GM19238 (cell line): ENCODE results near the gene CA11.

Source experiments
- DNase-seq: peaks from one replicate; pipeline ENCODE4 v3.0.0; 2011; ENCODE audit warnings: low spot score; ENCODE audit not compliant: insufficient read length

The CA11 gene

GRCh38 chr19:48614436-48615230, 31.4 kb downstream of the CA11 start, which contains the start of gene FAM83E:
Gene FAM83E (minus strand): TSS chr19:48615076. CDS start chr19:48613372, 1,704 bp downstream.
- no peak for DNase-seq

DNA sequence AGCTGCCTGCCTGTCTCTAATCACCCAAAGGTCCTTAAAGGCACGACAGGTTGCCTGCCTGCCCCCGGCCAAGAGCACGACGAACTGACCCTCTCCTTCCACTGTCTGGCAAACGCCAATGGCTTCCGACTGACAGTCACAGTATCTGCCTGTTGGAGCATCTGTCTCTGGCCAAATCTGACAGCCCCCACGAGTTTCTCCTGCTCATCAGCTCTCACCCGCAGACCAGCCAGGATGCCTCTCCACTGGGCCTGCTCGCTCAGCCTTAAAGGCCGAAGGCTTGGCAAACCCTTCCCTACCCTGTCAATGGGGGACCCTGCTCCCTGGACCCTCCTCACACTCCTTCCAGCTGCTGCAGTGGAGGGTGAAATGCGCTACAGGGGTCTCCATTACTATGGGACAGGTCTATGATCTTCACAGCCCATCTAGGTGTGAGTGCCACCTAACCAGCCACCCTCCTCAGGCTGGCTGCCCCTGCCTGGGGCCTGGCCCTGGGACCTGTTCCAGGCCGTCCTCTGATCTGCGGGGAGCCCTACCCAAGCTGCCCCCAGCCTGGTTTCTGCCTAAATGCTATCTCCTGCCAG, 32.0 kb downstream of the CA11 start:
- no peak for DNase-seq

DNA sequence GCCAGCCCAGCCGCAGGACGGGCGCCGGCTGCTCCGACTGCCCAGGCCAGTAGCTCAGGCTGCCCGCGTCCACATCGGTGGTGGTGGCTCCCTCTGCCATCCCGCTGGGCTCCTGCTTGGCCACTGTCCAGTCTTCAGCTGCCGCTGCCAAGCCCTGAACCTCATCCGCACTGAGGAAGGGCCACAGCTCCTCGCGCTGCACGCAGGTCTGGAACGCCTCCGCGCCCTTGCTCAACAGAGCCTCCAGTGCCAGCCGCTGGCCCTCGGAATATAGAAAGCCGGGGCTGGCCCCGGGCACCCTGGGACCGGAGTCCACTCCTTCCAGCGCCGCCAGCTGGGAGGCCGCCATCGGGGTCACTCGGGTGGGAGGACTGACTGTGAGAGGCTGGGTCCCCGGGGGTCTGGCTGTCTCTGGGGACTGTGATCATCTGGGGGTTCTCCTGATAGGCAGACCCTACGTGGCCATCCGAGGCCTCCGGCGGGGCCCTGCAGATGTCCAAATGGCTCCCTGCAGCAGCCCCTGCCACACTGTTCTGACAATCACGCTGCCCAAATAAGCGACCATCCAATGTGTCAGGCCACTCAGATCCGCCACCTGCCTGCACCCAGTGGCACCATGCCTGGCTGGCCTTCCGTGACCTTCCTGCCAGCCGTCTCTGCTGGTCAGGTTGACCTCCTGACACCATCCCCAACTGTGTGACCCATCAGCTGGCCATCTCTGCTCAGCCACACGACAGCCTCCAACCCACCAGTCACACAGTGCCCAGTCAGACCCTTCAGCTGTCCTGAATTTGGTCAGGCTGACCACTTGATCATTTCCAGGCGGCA, 32.7 kb downstream of the CA11 start:
- no peak for DNase-seq

DNA sequence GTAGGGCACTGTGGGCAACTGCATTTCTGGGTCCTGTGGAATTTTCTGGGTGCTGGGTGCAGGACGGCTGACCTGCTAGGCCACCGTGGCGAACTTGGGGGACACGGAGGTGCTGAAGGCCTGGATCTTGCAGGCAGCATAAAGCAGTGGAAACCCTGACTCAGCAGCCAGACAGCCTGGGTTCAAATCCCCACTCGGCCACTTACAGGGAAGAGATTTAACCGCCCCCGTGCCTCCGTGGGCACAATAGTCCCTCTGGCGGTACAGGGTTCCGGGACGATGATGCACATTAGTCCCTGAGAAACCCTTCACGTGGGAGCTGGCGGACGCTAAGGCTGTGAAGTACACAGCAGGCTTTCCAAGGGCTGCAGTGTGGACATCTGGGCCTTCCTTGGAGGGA, 34.1 kb downstream of the CA11 start:
- DNase-seq, result no peak

GRCh38 chr19:48609571-48610108, 36.3 kb downstream of the CA11 start:
- no peak for DNase-seq

DNA sequence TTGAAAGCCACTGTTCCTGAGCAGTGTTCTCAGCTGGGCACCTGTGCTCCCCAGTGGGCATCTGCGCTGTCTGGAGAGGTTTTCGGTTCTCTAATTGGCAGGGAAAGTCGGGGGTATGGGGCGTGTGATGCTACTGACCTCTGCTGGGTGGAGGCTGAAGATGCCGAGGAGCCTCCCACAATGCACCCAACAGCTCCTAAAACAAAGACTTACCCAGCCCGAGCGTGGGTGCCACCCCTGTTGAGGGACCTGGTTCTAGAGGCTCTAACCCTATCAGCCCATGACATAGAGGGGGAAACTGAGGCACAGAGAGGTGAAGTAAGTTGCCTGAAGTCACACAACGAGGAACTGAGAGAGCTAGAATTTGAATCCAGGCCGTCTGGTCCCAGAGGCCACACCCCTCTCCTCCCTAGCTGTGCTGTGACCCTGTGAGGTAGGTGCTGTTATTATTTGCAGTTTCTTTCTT, 37.2 kb downstream of the CA11 start:
- DNase-seq, result peak; percentile 44

- no peak for DNase-seq
Observed at GRCh38 chr19:48607359-48607755, 38.6 kb downstream of the CA11 start.

- no peak for DNase-seq
Observed at GRCh38 chr19:48606463-48607358, 39.3 kb downstream of the CA11 start, which contains the start of gene SPACA4. Gene SPACA4 (plus strand): TSS chr19:48606742. CDS start chr19:48606979, 237 bp downstream.

- DNase-seq, result no peak
Observed at GRCh38 chr19:48603850-48604249, 42.1 kb downstream of the CA11 start.

DNA sequence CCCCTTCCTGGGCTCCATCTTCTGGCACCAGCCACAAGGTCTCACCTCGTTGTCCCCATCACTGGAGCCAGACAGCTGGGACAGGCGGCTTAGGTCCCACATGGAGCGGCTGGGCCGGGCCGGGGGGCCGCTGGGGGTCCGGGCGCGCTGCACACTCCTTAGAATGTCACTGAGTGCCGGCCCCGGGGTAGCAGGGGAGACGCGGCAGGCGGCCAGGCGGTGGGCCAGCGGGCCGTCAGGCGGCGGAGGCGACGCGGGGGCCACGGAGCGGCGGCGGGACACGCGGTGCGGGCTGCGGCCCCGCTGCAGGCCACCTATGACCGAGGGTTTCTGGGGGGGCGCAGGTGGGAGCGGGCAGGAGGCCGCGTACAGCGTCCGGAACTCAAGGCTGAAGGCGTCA, 42.5 kb downstream of the CA11 start:
- no peak for DNase-seq

DNA sequence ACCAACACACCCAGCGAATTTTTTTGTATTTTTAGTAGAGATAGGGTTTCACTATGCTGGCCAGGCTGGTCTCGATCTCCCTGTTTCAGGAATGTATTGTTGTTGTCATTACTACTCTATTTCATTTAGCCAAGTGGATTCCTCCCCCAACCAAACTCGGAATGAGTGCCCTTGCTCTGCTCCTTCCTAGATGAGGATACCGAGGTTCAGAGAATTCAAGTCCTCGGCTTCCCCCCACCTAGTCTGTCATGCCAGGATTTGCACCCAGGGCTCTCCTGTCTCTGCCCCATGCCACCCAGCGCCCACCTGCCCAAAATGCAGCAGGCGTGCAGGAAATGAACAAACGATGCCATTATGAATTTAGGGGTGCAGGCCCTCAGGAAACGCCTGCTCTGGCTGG, 43.0 kb downstream of the CA11 start:
- no peak for DNase-seq

DNA sequence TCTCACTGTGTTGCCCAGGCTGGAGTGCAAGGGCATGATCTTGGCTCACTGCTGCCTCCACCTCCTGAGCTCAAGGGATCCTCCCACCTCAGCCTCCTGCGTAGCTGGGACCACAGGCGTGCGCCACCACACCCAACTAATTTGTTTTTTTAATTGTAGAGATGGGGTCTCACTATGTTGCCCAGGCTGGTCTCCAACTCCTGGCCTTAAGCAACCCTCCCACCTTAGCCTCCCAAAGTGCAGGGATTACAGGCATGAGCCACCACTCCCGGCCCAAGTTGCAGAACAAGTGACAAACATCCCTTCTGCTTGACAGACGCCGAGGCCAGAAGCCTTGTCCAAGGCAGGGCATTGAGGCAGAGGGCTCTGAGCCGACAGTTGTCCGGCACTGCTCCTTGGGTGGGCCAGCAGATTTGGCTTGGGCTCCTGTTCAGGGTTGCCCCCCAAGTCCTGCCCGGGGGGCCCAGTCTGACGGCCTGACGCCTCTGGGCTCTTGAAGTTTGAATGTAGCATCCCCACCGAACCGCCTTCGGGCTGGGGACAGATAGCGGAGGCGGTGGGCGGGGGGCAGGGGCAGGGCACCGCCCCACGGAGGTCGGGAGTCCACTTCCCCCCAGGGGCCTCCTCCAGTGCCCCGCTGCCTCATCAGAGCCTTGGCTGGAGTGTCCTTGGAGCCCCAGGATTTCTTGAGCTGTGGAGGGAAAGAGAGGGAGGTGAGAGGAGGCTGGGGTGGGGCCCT, 45.1 kb downstream of the CA11 start:
- DNase-seq, result no peak

- no peak for DNase-seq
Observed at GRCh38 chr19:48598996-48599700, 46.8 kb downstream of the CA11 start.

GRCh38 chr19:48596679-48597465, 49.1 kb downstream of the CA11 start:
- no peak for DNase-seq

GRCh38 chr19:48596237-48596636, 49.8 kb downstream of the CA11 start:
- DNase-seq, result no peak

DNA sequence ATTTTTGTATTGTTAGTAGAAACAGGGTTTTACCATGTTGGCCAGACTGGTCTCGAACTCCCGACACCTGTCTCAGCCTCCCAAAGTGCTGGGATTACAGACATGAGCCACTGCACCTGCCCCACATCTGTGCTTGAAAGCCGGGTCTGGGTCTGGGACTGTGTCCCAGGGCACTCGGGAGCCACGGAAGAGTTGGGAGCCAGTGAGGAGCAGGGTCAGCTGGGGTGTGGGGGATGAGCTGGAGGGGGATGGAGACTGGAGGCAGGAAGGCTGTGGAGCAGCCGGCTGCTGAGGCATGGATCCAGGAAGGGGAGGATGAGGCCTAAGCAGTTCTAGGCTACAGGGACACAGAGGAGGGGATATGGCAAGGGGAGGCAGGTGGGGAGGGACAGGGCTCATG, 50.2 kb downstream of the CA11 start:
- no peak for DNase-seq

DNA sequence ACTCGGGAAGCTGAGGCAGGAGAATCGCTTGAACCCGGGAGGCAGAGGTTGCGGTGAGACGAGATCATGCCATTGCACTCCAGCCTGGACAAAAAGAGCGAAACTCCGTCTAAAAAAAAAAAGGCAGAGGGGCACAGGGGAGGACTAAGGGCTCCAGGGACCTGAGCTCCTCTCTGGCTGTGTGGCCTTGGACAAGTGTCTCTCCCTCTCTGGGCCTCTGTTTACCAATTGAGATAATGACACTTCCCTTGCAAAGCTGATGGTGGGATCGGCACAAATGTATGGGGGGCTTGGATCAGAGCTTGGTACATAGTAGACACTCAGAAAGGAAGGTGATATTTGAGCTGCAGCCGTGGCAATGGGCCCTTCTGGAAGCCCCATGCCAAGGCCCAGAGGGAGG, 50.8 kb downstream of the CA11 start:
- no peak for DNase-seq

DNA sequence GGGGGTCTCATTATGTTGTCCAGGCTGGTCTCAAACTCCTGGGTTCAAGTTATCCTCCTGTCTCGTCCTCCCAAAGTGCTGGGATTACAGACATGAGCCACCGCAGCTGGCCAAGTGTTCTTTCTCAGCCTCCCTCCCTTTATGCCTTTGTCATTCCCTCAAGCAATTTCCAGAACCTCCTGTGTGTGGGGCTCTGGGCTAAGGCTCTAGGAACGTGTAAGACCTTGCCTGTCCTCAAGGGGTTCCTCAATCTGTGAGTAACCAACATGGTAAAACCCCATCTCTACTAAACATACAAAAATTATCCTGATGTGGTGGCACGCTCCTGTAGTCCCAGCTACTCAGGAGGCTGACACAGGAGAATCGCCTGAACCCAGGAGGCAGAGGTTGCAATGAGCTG, 55.0 kb downstream of the CA11 start:
- no peak for DNase-seq
